Fibroblast of lung (primary cell): ENCODE measurements around the gene TTC22.

Experiments used
- CTCF ChIP-seq, 2 donors: IDR thresholded peaks in 1 of 2; conservative IDR thresholded peaks in 1 of 2; 1 replicate in 1 of 2; 2 replicates in 1 of 2; pipeline ENCODE4 v1.5.1; 2011 to 2012; ENCODE audit warnings: low read length in 2 of 2, control low read depth in 1 of 2, inconsistent platforms in 1 of 2, low read depth in 1 of 2, mild to moderate bottlenecking in 1 of 2
- EZH2 ChIP-seq: IDR thresholded peaks from 2 replicates; pipeline ENCODE4 v1.5.1; 2012; ENCODE audit warnings: low read length, control low read depth, mild to moderate bottlenecking; ENCODE audit errors: missing control alignments

- no peak for TF ChIP-seq EZH2
- no peak for TF ChIP-seq CTCF (conservative IDR thresholded peaks at IDR 0.05 in 1 of 2, IDR thresholded peaks at IDR 0.05 in 1 of 2; ENCODE audit: low read depth in 1 of 2, low read length in 2 of 2)
These were observed 38.7 kb upstream of the TTC22 start for GRCh38 chr1:54839824-54840223.
